ENCODE measurements around the gene APBA2.

Gene APBA2

DNA sequence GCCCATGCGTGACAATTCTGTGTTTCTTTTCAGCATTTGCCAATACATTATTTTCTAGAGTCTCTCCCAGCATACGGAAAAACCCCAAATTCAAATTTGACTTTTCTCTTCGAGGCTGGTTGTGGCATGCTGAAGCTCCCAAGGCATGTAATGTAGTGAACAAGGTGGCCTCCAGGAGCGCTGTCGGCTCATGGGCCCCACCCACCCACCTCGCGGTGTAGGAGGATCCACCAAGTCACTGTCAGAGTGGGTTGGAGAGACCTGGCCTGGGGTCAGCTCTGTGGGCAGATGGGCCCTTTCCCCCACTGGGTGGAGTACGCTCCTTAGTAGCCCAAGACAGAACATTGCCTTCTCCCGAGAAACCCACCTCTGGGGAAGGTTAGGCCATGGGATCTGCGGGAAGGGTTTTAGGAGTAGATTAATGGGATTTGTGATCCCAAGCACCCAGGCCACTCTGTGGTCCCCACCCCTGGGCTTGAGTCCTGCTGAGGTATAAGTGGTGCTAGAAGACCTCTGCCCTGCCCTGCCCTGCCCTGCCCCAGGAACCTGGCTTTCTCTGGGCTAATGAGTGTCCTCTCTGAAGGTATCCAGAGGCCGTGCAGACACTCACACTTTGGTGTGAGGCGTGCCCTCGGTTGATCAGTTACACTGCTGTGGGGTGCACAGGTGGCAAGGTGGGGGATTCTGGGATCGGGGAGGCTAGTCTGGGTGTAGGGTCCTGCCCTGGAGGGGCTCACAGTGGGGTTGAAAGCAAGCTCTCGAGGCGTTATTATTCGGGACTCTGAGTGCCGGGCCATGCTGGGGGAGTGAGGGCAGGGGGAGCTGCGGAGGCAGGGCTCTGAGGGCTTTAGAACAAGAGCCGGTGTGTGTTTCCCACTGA, 97.9 kb downstream of the APBA2 start:
- no peak for DNase-seq (ENCODE audit: low read depth)

DNA sequence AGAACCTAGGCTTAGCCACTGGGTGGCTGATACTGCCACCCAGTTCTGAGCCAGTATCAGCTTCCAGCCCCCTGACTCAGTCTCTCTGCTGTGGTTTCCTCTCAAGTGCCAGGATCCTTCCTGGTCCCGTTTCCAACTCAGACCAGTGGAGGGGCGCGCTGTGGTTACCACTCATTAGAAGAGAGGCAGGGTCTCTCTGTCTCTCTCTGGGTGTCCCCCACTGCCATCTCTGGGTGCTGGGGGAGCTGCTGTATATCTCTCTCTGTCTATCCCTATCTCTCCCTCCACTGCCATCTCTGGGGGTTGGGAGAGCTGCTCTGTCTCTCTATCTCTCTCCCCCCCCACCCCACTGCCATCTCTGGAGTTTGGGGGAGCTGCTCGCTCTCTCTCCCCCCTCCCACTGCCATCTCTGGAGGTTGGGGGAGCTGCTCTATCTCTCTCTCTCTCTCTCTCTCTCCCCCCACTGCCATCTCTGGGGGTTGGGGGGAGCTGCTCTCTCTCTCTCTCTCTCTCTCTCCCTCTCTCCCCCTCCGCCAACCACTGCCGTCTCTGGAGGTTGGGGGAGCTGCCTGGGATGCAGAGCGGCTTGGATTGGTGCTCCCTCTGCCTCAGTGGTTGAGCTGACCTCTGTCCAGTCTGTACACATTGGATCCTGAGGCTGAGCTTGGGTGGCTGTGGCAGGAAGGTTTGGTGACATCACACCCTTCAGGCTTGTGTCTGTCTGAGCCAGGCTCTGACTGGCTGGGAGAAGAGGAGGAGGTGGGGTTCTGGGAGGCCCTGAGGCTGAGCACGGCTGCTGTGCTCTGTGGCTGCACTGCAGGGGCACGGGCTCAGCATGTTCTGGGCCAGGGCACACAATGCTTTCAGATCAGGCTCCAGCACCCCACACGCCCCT, 98.9 kb downstream of the APBA2 start:
- DNase-seq (ENCODE audit: low read depth): no peak

DNA sequence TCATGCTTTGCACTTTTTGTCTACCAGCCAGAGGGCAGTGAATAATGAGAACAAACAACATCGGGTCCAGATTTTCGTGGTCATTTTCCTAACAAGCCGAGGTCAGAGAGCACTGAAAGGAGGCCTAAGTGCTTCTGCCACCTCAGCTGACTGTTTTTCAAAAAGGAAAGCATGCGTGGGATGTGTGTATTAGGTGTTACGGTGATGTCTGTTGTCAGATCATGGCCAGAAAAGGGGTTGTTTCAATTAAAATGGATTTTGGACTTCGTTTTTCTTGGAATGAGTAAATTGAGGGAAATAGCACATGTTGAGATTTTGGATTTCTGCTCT, 99.5 kb downstream of the APBA2 start:
- no peak for DNase-seq (ENCODE audit: low read depth)

DNA sequence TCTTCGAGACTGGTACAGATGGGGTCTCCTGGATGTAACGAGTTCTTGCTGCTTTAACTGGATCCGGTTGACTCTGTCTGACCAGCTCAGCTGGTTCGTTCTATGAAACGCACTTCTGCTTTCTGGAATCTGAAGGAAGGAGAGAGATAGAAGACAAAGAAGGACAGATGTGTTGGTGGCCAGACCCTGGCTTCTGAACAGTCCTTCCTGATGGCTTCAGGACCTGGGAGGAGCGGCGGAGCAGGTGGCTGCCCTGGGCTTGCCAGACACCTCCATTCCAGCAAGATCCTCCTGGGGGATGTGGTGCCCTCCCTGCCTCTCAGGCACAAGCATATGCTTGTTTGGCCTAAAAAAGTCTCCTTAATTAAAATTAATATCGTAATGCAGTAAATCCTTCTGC, 99.9 kb downstream of the APBA2 start:
- DNase-seq (ENCODE audit: low read depth): no peak

DNA sequence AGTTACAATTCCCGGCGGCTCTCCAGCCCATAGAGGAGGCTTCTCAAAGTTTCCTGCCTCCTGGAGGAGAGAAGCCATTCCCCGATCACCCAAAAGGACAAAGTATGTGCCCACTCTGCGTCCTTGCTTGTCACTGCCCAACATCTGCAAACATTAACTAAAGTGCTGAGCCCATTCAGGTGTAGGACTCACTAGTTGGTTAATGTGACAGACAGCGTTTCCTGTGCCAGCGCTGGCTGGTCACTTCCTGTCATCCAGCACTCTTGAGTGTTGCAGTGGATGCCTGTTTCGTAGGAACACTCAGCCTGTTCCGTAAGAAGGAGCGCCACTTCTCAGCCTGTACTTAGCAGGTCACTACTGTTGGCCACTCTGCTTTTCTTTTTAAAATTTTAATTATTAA, 100.3 kb downstream of the APBA2 start:
- DNase-seq (ENCODE audit: low read depth): no peak

DNA sequence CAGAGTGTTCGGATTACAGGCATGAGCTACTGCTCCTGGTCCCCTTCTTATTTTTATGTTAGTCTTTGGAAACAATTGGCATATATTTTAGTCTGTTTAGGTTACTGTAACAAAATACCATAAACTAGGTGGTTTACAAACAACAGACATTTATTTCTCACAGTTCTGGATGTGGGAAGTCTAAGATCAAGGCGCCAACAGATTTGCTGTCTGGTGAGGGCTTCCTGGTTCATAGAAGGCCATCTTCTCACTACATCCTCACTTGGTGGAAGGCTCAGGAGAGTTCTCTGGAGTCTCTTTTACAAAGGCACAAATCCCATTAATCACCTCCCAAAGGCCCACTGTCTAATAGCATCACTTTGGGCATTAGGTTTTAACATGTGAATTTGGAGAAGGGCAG, 101.0 kb downstream of the APBA2 start:
- no peak for DNase-seq (ENCODE audit: low read depth)

DNA sequence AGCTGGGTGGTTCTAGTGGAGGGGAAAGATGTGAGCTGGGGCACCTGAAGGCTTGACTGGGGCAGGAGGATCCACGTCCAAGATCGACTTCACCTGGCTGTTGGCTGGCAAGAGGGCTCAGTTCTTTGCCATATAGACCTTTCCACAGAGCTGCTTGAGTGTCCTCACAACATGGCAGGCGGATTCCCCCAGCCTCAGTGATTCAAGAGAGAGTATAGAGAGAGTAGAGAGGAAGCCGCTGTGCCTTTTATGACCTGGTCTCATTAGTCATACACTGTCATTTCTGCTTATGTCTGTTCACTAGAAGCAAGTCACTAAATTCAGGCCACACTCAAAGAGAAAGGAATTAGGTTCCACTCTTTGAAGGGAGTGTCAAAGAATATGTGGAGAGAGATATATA, 101.6 kb downstream of the APBA2 start:
- no peak for DNase-seq (ENCODE audit: low read depth)

DNA sequence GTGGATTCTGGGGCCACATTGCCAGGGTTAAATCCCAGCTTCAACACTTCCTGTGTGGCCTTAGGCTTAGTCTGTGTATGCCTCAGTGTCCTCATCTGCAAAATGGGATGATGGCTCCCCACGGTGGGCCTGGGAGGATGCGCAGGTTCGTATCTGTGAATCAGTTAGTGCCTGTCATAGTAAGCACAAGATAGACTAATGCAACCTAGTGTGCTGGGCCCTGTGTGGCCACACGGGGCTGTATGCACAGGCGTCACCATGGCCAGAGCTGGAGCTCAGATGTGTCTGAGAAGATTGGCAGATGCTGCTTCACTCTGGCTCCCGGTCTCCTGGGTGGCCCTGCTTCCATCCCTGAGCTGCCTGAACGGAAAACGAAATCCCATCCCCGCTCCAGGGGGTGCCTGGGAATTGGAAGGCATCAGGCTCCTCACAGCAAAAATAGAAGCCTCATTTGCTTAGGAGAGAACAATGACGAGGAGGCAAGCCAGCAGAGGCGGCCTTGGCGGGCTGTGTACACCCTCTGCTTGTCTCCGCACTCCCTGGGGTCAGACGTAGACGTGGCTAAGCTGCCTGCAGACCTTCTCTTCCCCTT, 103.6 kb downstream of the APBA2 start:
- DNase-seq (ENCODE audit: low read depth): no peak

DNA sequence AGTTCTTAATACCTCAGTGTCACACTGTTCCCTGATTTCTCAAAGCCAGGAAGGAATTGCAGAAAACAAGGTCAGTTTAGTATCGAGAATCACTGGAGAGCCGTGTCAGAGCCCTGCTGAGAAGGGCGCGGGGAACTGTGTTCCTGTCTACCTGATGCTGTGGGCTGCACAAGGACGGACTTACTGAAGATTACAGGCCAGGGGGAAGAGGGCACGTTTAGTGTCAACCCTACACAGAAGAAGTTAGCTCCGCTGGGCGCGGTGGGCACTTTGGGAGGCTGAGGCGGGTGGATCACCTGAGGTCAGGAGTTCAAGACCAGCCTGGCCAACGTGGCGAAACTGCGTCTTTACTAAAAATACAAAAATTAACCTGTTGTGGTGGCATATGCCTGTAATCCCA, 104.1 kb downstream of the APBA2 start:
- no peak for DNase-seq (ENCODE audit: low read depth)

DNA sequence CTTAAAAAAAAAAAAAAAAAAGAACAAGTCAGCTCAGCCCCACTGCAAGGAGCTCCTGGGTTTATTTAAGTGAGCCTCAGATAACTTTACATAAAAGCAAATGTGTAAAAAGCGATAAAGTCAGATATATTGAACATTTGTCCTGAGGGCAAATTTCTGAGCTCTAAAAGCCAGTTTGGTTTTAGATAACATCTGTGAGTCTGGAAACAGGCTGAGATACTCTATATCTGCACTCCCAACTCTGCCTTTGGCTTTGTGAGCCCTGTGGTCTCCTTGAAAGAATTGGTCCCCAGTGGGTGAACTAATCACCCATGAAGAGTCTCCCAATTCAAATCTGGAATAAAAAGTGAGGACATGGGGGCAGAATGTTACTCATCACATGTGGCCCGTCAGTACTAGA, 104.6 kb downstream of the APBA2 start:
- DNase-seq (ENCODE audit: low read depth): no peak

DNA sequence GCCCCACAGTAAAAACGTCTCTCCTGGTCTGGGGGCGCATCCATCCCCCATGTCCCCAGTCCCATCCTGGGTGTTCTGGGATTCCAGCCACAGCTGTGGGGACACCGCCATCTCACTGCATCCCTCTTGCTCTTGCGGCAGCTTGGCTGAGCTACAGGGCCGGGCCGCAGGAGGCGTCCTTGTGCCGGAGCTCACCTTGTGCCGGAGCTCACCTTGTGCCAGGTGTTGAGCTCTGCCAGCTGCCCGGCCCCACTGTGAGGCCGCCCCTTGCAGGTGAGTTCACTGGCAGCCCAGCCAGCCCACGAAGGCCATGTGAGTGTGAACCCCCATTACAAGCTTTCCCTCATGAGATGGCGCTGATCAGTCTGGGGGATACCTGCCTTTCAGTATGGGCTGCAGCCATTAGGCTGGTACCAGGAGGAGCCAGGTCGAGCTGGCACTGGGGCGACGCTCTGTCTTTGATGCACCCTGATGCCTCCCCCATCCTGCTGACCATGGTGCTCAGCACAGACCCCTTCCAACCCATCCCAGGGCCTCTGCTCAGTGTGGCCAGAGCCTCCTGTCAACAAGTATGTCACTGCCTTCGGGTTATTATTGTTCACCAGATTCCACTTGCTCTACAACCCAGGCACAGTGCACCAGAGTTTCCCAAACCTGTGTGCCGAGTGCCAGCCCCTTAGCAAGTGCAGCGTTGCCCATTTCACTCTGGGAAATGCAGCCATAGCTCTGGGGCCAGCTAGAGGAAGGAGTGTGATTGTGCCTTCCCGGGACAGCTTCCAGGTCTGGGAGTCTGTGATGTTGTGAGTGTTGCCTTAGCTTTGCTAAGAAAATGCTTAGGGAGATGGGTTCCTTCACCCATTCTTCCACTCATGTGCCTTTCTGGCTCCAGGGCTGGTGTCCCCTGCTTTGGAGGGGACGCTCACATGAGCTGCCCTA, 105.7 kb downstream of the APBA2 start:
- no peak for DNase-seq (ENCODE audit: low read depth)

DNA sequence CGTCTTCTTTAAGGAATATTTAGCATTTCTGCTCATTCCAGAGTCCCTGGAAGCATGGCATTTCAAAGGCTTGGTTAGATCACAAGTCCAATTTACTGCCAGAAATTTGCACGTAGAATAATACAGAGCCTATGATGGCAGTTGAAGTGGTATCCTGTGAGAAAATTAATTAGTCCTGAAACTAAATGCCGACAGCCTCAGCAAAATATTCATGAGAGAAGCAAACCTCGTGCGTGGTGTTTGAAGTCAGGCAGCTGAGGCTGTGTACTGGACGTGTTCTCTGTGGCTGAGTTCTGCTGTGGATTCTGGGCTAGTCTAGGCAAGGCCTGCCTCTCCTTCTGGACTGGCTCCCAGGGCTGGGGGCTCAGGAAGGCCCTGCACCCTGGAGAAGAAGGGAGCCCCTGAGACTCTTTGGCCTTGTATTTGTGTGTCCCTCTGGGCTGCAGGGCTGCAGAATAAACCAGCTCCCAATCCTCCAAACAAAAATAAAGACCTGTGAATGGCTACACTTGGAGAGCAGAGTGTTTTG, 106.6 kb downstream of the APBA2 start:
- DNase-seq (ENCODE audit: low read depth): no peak

DNA sequence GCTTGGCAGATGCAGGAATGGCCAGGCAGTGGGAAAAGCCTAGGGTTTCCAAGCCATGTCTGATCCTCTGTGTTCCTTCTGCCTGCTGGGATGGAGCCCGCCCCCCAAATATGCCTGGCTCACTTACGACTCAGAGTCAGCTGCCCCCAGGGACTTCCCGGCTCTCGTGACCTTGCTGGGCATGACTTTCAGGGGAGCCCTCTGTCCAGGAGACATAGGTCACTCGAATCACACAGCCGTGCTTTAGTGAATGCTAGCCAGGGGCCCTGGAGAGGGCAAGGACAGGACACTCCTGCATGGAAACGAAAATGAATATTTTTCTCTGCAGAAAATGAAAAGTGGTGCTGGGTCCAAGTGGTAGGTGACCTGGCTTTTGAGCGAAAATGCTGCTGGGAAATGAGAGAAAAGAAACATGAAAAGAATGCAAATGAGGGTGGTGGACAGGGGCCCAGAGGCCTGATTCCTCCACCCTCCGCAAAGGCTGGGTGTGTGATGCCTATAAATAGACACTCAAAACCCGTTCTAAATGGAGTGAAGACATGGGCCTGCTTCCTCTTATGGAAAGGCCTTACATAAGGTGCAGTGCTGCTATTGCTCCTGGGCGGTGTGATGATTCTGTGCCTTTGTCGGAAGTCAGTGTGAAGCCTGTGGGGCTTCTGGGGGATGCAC, 107.4 kb downstream of the APBA2 start:
- DNase-seq (ENCODE audit: low read depth): no peak

DNA sequence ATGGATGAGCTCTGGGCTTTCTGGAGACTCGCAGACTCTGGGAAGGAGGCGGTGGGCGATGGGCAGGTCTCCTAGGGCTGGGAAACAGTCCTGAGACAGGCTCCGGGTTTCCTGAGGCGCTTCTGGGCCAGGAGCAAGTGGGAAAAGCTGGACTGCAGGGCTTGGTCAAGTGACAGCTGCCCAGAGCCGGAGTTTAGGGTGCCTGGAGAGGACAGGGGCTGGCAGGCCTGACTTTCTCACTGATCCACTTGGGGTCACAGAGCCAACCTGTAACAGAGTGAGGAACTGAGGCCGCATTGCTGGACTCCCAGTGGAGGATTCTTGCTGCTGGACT, 107.9 kb downstream of the APBA2 start:
- DNase-seq (ENCODE audit: low read depth): no peak

DNA sequence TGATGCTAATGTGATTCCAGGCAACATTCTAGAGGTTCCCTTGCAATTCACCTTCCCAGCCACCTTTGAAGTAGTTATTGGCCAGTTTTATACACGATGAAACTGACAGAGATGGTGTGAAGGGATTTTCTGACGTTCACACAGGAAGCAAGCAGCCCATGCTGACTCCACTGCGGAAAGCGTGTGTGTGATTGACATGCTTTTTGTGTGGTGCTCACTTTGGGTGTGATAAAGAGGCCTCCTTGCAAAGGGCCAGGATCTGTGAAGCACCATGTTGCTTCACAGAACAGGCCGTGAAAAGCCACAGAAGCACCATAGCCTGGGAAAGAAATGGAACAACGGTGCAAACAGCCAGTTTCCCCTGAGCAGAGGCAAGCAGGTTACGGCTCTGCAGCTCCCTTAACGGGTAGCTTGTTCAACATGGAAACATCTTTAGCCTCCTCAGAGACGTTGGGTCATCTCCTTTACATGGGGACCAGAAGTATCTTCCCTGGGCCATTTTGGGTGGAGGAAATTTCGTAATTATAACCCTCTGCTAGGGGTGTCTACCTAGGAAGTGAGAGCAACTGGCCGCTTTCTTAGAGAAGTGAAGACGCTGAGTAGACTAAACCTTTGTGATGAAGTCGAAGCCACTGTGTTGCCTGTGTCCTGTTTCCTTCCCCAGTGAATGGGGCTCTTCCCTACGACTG, 108.5 kb downstream of the APBA2 start:
- DNase-seq (ENCODE audit: low read depth): peak; percentile 42

DNA sequence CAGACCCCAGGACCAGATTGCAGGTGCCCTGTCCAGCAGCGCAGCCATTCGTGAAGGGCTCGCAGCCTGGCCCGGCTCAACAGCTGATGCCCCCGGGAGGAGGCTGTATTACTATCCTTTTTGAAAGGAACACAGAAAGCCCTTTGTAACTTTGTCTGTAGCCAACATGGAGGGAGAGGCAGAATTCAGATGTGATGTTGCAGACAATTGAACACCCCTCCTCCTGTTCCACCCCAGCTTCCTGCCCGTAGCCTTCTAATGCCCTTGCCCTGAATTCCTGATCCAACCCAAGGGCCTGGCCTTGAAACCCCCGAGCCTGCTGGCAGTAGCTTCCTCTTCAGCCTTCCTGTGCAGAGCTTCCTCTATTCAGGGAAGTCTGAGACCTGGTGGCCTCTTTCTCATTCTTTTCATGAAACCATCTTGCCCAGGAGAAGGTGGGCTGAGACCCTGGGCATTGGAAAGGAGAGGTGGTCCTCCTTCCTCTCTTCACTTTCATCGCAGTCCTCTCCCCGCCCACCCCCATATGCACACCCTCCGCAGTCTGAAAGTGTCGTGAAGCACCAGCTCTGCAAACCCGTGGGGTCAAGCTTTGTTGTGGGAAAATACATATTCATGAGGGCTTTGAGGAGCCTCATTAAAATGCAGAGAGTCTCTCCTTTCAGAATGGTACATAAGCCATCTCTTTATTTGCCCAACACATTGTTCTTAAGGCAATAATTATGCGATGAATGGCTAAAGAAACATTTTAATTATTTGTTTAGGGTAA, 109.2 kb downstream of the APBA2 start:
- DNase-seq (ENCODE audit: low read depth): no peak

DNA sequence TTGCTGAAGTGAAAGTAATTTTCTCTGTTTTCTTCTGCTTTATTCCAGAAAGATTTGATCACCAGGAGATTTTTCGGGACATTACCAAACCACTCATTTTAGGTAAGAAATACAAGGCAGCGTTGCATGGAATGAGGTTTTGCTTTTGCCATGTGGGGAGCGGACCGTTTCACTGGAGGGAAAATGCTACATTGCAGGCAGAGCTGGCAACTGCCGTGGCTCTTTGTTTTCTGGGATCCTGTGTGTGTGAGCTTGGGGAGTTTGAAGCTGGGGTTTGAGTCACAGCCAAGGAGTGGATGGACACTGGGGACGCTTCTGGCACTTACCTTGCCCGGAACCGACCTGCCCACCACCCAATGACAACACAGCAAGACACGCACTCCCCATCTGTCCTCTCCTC, 109.9 kb downstream of the APBA2 start:
- no peak for DNase-seq (ENCODE audit: low read depth)

DNA sequence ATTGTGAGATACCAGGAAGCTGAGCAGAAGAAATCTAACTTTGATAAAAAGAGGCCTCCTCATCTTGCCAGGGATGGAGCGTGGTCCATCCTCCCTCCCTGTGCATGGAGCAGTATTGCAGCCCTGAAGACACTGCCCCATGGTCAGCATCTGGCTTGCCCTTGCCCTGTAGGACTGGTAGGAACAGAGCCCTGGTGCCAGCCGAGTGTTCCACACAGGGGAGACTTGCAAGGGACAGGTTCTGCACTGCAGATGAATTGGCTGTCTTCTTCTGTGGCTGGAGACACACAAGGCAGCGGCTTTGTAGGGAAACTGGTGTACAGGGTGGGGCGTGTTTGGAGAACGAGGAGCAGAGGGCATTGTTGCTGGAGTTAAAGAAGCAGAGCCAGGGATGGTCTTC, 110.5 kb downstream of the APBA2 start:
- DNase-seq (ENCODE audit: low read depth): no peak

DNA sequence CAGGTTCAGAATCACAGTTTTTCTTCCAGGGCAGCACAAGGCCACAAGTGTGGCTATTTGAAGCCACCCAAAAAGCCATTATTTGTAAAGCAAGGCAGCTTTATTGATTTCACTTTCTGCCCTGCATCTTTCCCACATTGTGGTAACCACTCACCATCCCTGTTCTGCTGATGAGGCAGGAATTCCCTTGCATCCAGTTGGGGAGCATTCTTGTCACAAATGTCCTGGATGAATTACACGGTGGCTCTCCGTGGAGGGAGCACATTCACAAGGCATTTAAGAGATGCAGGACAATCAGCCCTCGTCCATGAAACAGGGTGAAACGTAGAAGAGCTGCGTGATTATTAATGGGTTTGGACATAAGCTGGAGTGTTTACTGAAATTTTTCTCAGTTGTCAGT, 111.2 kb downstream of the APBA2 start:
- no peak for DNase-seq (ENCODE audit: low read depth)

DNA sequence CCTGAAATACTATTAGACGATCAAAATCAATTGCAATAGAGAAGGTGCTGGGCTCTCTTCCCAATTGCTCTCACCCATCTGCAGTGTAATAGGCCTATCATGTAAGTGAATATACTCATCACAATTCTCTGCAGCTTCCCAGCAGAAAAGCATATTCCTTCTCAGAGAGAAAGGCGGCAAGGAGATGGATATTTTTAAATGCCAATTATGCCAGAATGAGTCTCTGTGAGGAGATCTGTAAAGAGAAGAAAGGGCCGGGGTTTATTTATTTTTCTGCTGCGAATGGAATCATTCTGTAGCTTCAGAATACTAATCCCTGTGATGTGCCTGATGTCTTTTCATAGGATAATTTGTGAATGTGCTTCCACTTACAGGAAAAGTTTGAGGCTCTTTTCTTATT, 112.0 kb downstream of the APBA2 start:
- DNase-seq (ENCODE audit: low read depth): no peak

Measured in activated gamma-delta T cell treated with anti-CD3 and anti-CD28 coated beads, Interleukin-2, amount 50 U/mL, for 16 hours (primary cell).